NCI-H1694 (cell line): Measurements from ENCODE around the gene DCDC2C.
A peak's percentile ranks its signal among the peaks of the same experiment; 100 is the strongest.
"Not testable (repeated sequence)": the region's sequence is repeated elsewhere in the genome, so short reads cannot be mapped to it uniquely, and the experiment has no call there.

Source experiments
- DNase-seq: peaks from one replicate; lab custom pipeline; 2025; lab: John Stamatoyannopoulos, UW

DCDC2C gene, protein sequence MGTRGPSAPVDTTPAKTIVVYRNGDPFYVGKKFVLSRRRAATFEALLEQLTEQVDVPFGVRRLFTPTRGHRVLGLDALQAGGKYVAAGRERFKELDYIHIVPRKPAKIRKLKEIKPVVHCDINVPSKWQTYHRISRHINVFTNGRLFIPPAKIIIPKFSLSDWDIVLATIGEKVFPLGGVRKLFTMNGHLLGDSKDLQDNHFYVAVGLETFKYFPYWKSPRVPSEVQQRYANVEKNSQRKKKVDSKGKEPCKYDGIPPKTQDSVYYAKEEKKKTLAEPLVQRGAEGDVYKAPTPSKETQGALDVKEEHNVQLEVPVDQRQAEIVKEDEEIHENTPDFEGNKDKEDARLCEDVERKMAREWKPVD

GRCh38 chr2:3703236-3703756 lies at the start of gene DCDC2C:
Gene DCDC2C, plus strand, starts transcription at chr2:3703575. Its CDS starts 177 bp downstream, at chr2:3703752.
- DNase-seq: no peak

GRCh38 chr2:3654011-3654410 lies 49.4 kb upstream of the DCDC2C start:
- no peak for DNase-seq

DNA sequence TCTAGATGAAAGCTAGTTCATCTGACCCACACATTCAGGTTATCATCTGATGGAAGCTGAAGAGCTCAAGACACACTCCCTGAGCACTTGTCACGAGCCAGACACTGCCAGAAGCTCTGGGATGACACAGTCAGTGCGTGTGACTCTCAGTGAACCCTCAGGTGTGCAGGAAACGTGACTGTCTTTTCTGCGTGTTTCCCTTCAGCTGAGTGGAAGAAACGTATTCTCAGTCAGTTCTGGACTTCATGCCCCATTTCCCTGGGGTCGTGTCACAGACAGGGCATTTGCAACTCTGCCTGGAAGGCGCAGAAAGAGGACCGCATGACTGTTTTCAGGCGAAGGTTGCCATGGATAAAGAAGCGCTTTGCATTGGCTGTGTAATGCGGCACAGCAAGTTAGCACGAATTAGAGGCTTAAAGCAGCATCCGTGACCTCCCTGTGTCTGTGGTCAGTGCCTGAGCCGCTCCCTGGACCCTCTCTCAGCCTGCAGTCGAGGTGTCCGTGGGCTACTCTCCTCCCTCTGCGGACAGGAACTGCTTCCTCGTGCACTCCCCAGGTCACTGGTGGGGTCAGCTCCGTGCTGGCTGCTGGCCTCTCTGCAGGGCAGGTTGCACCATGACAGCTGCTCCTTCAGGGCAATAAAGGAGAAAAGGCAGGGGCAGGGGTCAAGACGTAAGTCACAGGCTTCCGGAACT lies 48.7 kb upstream of the DCDC2C start:
- DNase-seq: no peak

GRCh38 chr2:3655871-3656761 lies 47.3 kb upstream of the DCDC2C start:
- DNase-seq: no peak

- DNase-seq: peak; percentile 57
Observed at GRCh38 chr2:3656762-3657721, 46.3 kb upstream of the DCDC2C start.

- DNase-seq: no peak
Observed at GRCh38 chr2:3657881-3658280, 45.5 kb upstream of the DCDC2C start, which contains the start of gene ALLC. Gene ALLC, plus strand, starts transcription at chr2:3658200. Its CDS starts 12,958 bp downstream, at chr2:3671158.

DNA sequence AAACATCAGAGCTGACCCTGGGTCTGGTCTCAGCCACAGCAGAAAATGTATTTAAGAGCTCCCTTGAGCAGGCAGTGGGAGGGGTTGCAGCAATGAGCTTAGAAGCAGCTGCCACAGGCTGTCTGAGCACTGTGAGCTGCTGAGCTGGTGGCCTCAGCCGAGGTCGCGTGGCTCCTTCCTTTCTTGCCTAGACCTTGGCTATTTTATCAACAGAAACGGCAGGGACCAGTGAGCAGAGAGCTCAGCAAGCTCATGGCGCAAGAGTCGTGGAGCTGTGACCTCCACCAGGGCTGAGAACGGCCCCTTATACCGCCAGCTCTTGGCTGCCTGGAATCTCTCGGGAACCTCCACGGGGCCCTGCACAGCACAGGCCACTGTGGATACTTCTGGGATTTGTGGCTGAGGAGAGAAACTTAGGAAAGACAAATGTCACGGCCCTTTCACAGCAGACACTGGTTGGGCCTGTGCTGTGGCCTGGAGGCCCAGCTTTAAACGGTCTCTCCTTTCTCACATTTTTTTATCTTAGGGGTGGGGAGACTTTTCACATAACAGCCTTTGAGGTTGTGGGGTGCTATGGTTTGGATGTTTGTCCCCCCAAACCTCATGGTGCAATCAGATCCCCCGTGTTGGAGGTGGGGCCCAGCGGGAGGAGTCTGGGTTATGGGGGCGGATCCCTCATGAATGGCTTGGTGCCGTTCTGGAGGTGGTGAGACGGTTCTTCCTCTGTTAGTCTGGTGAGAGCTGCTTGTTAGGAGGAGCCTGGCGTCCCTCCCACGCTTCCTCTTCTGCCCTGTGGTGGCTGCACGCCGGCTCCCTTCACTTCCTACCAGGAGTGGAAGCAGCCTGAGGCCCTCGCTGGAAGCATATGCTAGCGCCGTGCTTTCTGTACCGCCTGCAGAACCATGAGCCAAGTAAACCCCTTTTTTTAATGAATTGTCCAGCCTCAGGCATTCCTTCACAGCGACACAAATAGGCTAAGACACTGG lies 43.6 kb upstream of the DCDC2C start:
- DNase-seq: no peak

DNA sequence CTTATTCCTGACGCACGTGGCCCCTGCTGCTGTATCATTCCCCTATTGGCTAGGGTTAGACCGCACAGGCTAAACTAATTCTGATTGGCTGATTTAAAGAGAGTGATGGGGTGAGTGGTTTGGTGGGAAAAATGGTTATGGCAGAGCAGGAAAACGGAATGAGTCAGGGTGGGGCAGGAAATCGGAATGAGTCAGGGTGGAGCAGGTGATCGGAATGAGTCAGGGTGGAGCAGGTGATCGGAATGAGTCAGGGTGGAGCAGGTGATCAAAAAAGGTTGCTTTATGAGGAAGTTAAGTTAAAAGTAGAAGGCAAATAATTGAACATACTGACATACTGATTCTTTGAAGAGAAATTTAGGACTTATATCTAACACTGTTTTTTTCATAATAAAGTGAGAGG lies 42.7 kb upstream of the DCDC2C start:
- DNase-seq: not testable (repeated sequence)

GRCh38 chr2:3661149-3661660 lies 42.2 kb upstream of the DCDC2C start:
- DNase-seq: no peak

DNA sequence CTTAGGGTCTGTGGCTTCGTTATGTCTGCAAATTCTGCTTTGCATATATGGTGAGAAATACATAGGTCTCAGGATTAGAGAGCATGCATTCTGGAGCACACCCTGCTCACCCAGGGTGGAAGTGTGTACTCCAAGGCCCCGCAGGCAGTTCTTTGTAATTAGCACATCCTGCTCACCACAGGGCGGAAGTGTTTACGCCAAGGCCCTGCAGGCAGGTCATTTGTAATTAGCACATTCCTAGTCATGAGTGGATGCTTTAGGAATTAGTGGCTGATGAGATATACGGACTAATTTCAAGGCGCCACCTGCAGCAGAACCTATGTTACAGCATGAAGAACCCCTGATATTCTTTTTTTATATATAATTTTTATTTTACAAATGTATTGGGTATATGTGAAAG lies 41.1 kb upstream of the DCDC2C start:
- no peak for DNase-seq

GRCh38 chr2:3664118-3664517 lies 39.3 kb upstream of the DCDC2C start:
- no peak for DNase-seq

DNA sequence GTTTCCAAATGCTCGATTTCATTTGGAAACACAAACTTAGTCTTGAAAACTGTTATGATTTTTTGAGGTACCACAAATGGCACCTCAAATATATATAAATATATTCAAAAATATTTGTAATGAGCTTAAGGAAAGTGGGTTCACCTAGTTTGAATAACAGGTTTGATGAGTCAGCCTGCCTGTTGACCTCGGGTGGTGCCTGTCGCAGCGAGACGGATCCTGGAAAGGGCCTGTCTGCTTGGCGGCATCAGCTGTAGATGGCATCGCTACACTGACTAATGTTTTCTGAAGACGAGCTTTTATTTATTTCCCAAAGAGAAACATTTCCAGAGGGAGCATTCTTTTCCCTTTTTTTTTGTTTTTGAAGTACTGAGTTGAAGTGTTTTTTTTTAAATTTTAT lies 38.5 kb upstream of the DCDC2C start:
- DNase-seq: no peak

- DNase-seq: no peak
Observed at GRCh38 chr2:3665886-3666612, 37.3 kb upstream of the DCDC2C start.

- DNase-seq: no peak
Observed at GRCh38 chr2:3666613-3666975, 36.8 kb upstream of the DCDC2C start.

DNA sequence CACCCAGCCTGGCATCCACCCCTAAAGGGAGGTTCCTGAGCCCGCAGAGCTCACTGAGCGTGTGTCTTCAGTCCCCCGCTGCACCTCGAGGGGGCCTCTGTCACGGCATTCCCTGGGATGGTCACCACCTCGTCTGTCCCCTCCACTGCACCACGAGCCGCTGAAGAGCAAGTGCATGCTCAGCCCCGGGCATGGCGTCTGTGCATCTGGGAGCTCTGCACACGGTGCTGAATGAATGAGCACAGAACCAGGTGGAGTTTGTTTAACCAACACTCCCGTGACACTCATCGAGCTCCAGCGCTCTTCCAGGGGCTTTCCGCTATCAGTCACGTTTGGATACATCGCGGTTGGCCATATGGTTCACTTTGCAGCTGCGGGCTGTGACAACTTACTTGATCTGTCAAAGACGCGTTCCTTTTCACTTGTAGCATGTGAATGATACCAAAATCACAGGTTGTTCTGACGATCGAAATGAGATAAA lies 36.2 kb upstream of the DCDC2C start:
- peak; percentile 80 for DNase-seq

DNA sequence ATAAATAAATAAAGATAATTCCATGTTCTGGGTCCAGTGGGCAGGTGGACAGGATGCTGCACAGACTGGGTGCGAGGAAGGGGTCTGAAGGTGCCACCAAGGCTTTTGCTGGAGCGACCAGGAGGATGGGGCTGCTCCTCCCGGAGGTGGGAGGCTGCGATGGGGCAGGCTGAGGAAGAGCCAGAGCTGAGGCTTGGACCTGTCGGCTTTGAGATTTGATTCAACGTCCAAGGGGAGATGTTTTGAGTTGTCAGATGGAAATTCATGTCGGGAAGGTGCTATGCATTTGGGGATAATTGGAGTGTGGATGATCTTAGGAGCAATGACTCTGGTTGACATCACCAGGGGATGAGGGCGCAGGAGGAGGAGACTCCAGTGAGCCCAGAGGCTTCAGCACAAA lies 33.7 kb upstream of the DCDC2C start:
- DNase-seq: no peak

- DNase-seq: no peak
Observed at GRCh38 chr2:3670376-3670775, 33.0 kb upstream of the DCDC2C start.

- DNase-seq: no peak
Observed at GRCh38 chr2:3670941-3671340, 32.4 kb upstream of the DCDC2C start.
